ENCODE data around the gene SOX12. TPM values are rescaled to one million over a fixed set of nuclear protein-coding genes. Genes with fewer than 3 reads are reported as not detected.
A peak's percentile ranks its signal among the peaks of the same experiment; 100 is the strongest.
"Not testable (repeated sequence)": the region's sequence is repeated elsewhere in the genome, so short reads cannot be mapped to it uniquely, and the experiment has no call there.

SOX12 gene
- total RNA-seq, 1 donor from 2014 or later = 6.1 TPM

- H3K36me3 Mint-ChIP-seq (ENCODE audit: low read depth) = peaks cover 2% of the 10 kb centered on the region
- no peak overlapping the region for H3K27ac Mint-ChIP-seq
- intact Hi-C loops (cut with micrococcal nuclease) = loop anchor here (1.0 kb wide), 2 partner anchors 63 to 121 kb away; no protein-coding TSS in a partner anchor
- H3K27me3 Mint-ChIP-seq = no peaks in the 10 kb centered on the region
- TF ChIP-seq CTCF (IDR thresholded peaks at IDR 0.05) = no peak
- no peak for DNase-seq
- POLR2A ChIA-PET = interaction anchor here (0.6 to 0.8 kb wide), 3 partner anchors 12 to 80 kb away, joined by 3 read pairs; no protein-coding TSS in a partner anchor
- no peaks in the 10 kb centered on the region for H3K9me3 Mint-ChIP-seq
- no peak overlapping the region for H3K4me3 Mint-ChIP-seq
- CTCF ChIA-PET = interaction anchor here (0.8 to 3.5 kb wide), 10 partner anchors 10 to 122 kb away, joined by 3 to 24 read pairs (median 5); partner anchors contain the start of gene NRSN2
- peaks cover 33% of the 10 kb centered on the region for H3K4me1 Mint-ChIP-seq
- ATAC-seq (ENCODE audit: low read depth) = no peak
Observed at GRCh38 chr20:329851-330232, 4.5 kb downstream of the SOX12 start.

- intact Hi-C loops (cut with micrococcal nuclease) = loop anchor here (1.0 kb wide), 2 partner anchors 63 to 121 kb away; no protein-coding TSS in a partner anchor
- ChIA-PET CTCF (interaction anchor here (0.8 to 3.5 kb wide), 20 partner anchors 11 to 125 kb away, joined by 3 to 24 read pairs (median 3); partner anchors contain the start of genes NRSN2 and ZCCHC3), POLR2A (interaction anchor here (0.6 to 1.1 kb wide), 4 partner anchors 31 to 79 kb away, joined by 3 read pairs; partner anchors contain the start of gene ZCCHC3)
- DNase-seq (peak; percentile 34), ATAC-seq (ENCODE audit: low read depth) (peak; percentile 51)
- TF ChIP-seq CTCF (IDR thresholded peaks at IDR 0.05) = peak; percentile 15
- Mint-ChIP-seq H3K27me3 (no peaks in the 10 kb centered on the region), H3K9me3 (no peaks in the 10 kb centered on the region), H3K27ac (peak overlapping the region; percentile 61), H3K4me3 (peak overlapping the region; percentile 19), H3K4me1 (peaks cover 33% of the 10 kb centered on the region), H3K36me3 (ENCODE audit: low read depth) (no peaks in the 10 kb centered on the region)
Observed at GRCh38 chr20:330233-331149, 5.1 kb downstream of the SOX12 start.

- Mint-ChIP-seq H3K4me1 (peaks cover 23% of the 10 kb centered on the region), H3K9me3 (no peaks in the 10 kb centered on the region), H3K4me3 (no peak overlapping the region), H3K36me3 (ENCODE audit: low read depth) (no peaks in the 10 kb centered on the region), H3K27me3 (no peaks in the 10 kb centered on the region), H3K27ac (no peak overlapping the region)
- ChIA-PET POLR2A (no interaction called here), CTCF (no interaction called here)
- DNase-seq = no peak
- TF ChIP-seq CTCF (IDR thresholded peaks at IDR 0.05) = no peak
- no peak for ATAC-seq (ENCODE audit: low read depth)
- intact Hi-C loops (cut with micrococcal nuclease) = no loop called here
Observed at GRCh38 chr20:334578-334977, 9.2 kb downstream of the SOX12 start.

- H3K4me1 Mint-ChIP-seq = peaks cover 13% of the 10 kb centered on the region
- H3K4me3 Mint-ChIP-seq; CTCF ChIA-PET; H3K36me3 Mint-ChIP-seq (ENCODE audit: low read depth); intact Hi-C loops (cut with micrococcal nuclease); H3K27ac Mint-ChIP-seq; ATAC-seq (ENCODE audit: low read depth); H3K9me3 Mint-ChIP-seq; POLR2A ChIA-PET; DNase-seq; H3K27me3 Mint-ChIP-seq: not testable (repeated sequence)
Observed at GRCh38 chr20:336040-336439, 10.7 kb downstream of the SOX12 start.

GRCh38 chr20:341682-342081, 16.3 kb downstream of the SOX12 start:
- peaks cover 20% of the 10 kb centered on the region for H3K4me1 Mint-ChIP-seq
- ATAC-seq (ENCODE audit: low read depth) (no peak), DNase-seq (no peak)
- POLR2A ChIA-PET = interaction anchor here (0.9 kb wide), 1 partner anchor 12 kb away, joined by 3 read pairs; no protein-coding TSS in a partner anchor
- H3K36me3 Mint-ChIP-seq (ENCODE audit: low read depth) = no peaks in the 10 kb centered on the region
- H3K27me3 Mint-ChIP-seq = no peaks in the 10 kb centered on the region
- no peak overlapping the region for H3K4me3 Mint-ChIP-seq
- intact Hi-C loops (cut with micrococcal nuclease) = no loop called here
- H3K27ac Mint-ChIP-seq = no peak overlapping the region
- TF ChIP-seq CTCF (IDR thresholded peaks at IDR 0.05) = no peak
- CTCF ChIA-PET = interaction anchor here (1.0 kb wide), 1 partner anchor 11 kb away, joined by 3 read pairs; no protein-coding TSS in a partner anchor
- H3K9me3 Mint-ChIP-seq = peaks cover 2% of the 10 kb centered on the region
